ENCODE measurements around the gene TMEM245. TPM values are rescaled to one million over a fixed set of nuclear protein-coding genes. Genes with fewer than 3 reads are reported as not detected.

Gene TMEM245
- total RNA-seq, 1 donor from 2014 or later = 62.3 TPM

- no peak for DNase-seq (ENCODE audit: low spot score)
Observed at GRCh38 chr9:109031241-109031640, 88.5 kb downstream of the TMEM245 start.

GRCh38 chr9:109030426-109030825, 89.3 kb downstream of the TMEM245 start:
- no peak for DNase-seq (ENCODE audit: low spot score)

- DNase-seq (ENCODE audit: low spot score) = no peak
Observed at GRCh38 chr9:109028457-109028856, 91.3 kb downstream of the TMEM245 start.

GRCh38 chr9:109027176-109027575, 92.6 kb downstream of the TMEM245 start:
- no peak for DNase-seq (ENCODE audit: low spot score)

- DNase-seq (ENCODE audit: low spot score) = no peak
Observed at GRCh38 chr9:109026306-109026705, 93.4 kb downstream of the TMEM245 start.

- no peak for DNase-seq (ENCODE audit: low spot score)
Observed at GRCh38 chr9:109022873-109023272, 96.9 kb downstream of the TMEM245 start.

GRCh38 chr9:109020581-109021511, 98.9 kb downstream of the TMEM245 start:
- no peak for DNase-seq (ENCODE audit: low spot score)

- DNase-seq (ENCODE audit: low spot score) = no peak
Observed at GRCh38 chr9:109020113-109020512, 99.6 kb downstream of the TMEM245 start.

- no peak for DNase-seq (ENCODE audit: low spot score)
Observed at GRCh38 chr9:109019420-109019819, 100.3 kb downstream of the TMEM245 start.

GRCh38 chr9:109017493-109017892, 102.3 kb downstream of the TMEM245 start:
- no peak for DNase-seq (ENCODE audit: low spot score)

- DNase-seq (ENCODE audit: low spot score) = no peak
Observed at GRCh38 chr9:109017061-109017460, 102.7 kb downstream of the TMEM245 start.

- no peak for DNase-seq (ENCODE audit: low spot score)
Observed at GRCh38 chr9:109016132-109016531, 103.6 kb downstream of the TMEM245 start.

- DNase-seq (ENCODE audit: low spot score) = no peak
Observed at GRCh38 chr9:109014608-109015280, 105.0 kb downstream of the TMEM245 start.

GRCh38 chr9:109013679-109014607, 105.8 kb downstream of the TMEM245 start:
- DNase-seq (ENCODE audit: low spot score) = no peak

GRCh38 chr9:109012876-109013678, 106.7 kb downstream of the TMEM245 start, which contains the start of gene CTNNAL1:
TSS of gene CTNNAL1 (minus strand) at chr9:109013499. CDS start at chr9:109013442, 57 bp downstream.
- peak; percentile 98 for DNase-seq (ENCODE audit: low spot score)

- no peak for DNase-seq (ENCODE audit: low spot score)
Observed at GRCh38 chr9:109012009-109012875, 107.5 kb downstream of the TMEM245 start.

GRCh38 chr9:109011231-109011671, 108.5 kb downstream of the TMEM245 start:
- DNase-seq (ENCODE audit: low spot score) = no peak

- DNase-seq (ENCODE audit: low spot score) = no peak
Observed at GRCh38 chr9:109010746-109011145, 109.0 kb downstream of the TMEM245 start.

- no peak for DNase-seq (ENCODE audit: low spot score)
Observed at GRCh38 chr9:109005678-109006077, 114.1 kb downstream of the TMEM245 start.
